ENCODE measurements around the gene SDR9C7.
"Not testable (repeated sequence)": the region's sequence is repeated elsewhere in the genome, so short reads cannot be mapped to it uniquely, and the experiment has no call there.

Gene SDR9C7

GRCh38 chr12:56951582-56952339, 17.6 kb upstream of the SDR9C7 start:
- no peak for DNase-seq

- no peak for DNase-seq
These were observed 14.7 kb upstream of the SDR9C7 start for GRCh38 chr12:56948881-56949280.

GRCh38 chr12:56948457-56948777, 14.2 kb upstream of the SDR9C7 start:
- no peak for DNase-seq

- DNase-seq, result no peak
These were observed 13.6 kb upstream of the SDR9C7 start for GRCh38 chr12:56947633-56948456.

- no peak for DNase-seq
These were observed 9.7 kb upstream of the SDR9C7 start for GRCh38 chr12:56943878-56944277.

GRCh38 chr12:56943374-56943773, 9.2 kb upstream of the SDR9C7 start:
- DNase-seq, result not testable (repeated sequence)

GRCh38 chr12:56941299-56942017, 7.2 kb upstream of the SDR9C7 start:
- peak; percentile 69 for DNase-seq

GRCh38 chr12:56940942-56941298, 6.7 kb upstream of the SDR9C7 start:
- DNase-seq, result not testable (repeated sequence)

GRCh38 chr12:56935752-56936151, 1.5 kb upstream of the SDR9C7 start:
- DNase-seq, result no peak

- no peak for DNase-seq
These were observed 949 bp upstream of the SDR9C7 start for GRCh38 chr12:56935157-56935556.

- DNase-seq, result peak; percentile 18
These were observed 1.3 kb downstream of the SDR9C7 start for GRCh38 chr12:56932867-56933266.

- DNase-seq, result no peak
These were observed 2.1 kb downstream of the SDR9C7 start for GRCh38 chr12:56932146-56932545.

GRCh38 chr12:56931474-56931978, 2.7 kb downstream of the SDR9C7 start:
- DNase-seq, result peak; percentile 69

- DNase-seq, result no peak
These were observed 4.0 kb downstream of the SDR9C7 start for GRCh38 chr12:56930241-56930640.

- DNase-seq, result no peak
These were observed 4.4 kb downstream of the SDR9C7 start for GRCh38 chr12:56929780-56930179.

GRCh38 chr12:56928262-56928661, 5.9 kb downstream of the SDR9C7 start:
- DNase-seq, result no peak

GRCh38 chr12:56927281-56927680, 6.9 kb downstream of the SDR9C7 start:
- DNase-seq, result no peak

GRCh38 chr12:56922031-56922430, 12.2 kb downstream of the SDR9C7 start:
- DNase-seq, result peak; percentile 55

GRCh38 chr12:56921346-56921745, 12.9 kb downstream of the SDR9C7 start:
- DNase-seq, result no peak

- DNase-seq, result not testable (repeated sequence)
These were observed 16.1 kb downstream of the SDR9C7 start for GRCh38 chr12:56918139-56918538.

- DNase-seq, result no peak
These were observed 17.2 kb downstream of the SDR9C7 start for GRCh38 chr12:56916996-56917333.

- DNase-seq, result no peak
These were observed 17.8 kb downstream of the SDR9C7 start for GRCh38 chr12:56916296-56916995.

GRCh38 chr12:56914724-56915123, 19.5 kb downstream of the SDR9C7 start:
- DNase-seq, result no peak

All from GDM1 (cell line).